ENCODE data around the gene UNC79. TPM values are rescaled to one million over a fixed set of nuclear protein-coding genes. Genes with fewer than 3 reads are reported as not detected.
A peak's percentile ranks its signal among the peaks of the same experiment; 100 is the strongest.

UNC79 gene
- total and polyA plus RNA-seq, 2 donors from 2014 or later, result 0.56 to 0.79 TPM

DNA sequence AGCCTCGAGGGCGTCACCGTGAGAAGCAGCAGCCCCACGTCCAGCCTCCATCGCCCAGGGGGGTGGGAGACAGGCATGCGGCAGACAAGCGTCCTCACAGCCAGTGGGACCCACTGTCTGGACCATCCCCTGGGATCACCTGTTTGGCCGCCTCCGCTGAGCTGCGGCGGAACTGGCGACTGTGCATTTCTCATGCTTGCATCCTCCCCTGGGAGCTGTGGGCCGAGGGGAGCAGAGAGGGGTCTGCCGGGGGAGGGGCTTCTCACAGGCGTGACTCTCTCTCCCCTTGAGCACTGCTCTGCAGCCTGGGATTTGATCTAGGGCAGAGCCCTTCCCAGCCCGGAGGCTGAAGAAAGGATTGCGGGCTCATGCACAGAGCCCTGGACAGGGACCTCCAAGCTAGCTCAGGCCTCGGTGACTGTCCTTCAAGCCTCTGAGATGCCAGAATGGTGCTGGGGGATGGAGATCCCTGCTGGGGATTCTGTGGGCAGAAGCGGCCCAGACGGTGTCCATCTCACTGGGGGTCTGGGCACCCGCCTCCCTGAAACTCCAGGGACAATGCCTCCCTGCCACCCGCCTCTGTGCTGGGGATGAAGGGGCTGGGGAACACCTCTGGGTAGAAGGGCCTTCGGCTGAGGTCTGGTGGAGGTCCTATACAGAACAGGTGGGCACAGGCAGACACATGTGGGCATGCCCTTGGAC lies 296.5 kb downstream of the UNC79 start:
- intact Hi-C loops (cut with DNase I), result no loop called here
- DNase-seq (peak in 1 of 5 donors; percentile 51), FAIRE-seq (no peak)
- H3K27ac ChIP-seq (ENCODE audit: low read depth in 2 of 2, low read length in 2 of 2), result no peak overlapping the region
- H3K4me3 ChIP-seq (ENCODE audit: low read length in 3 of 3), result no peak overlapping the region
- H3K36me3 ChIP-seq (ENCODE audit: control insufficient read depth in 2 of 3, insufficient read depth in 3 of 3, low read length in 3 of 3), result no peaks in the 10 kb centered on the region
- no peak overlapping the region for H3K9ac ChIP-seq (ENCODE audit: low read length in 3 of 3)
- no peaks in the 10 kb centered on the region for H3K27me3 ChIP-seq (ENCODE audit: control insufficient read depth, insufficient read depth, low read length)
- no peaks in the 10 kb centered on the region for H3K4me1 ChIP-seq (ENCODE audit: control insufficient read depth in 2 of 3, insufficient read depth in 2 of 3, low read depth in 1 of 3, low read length in 3 of 3)
- TF ChIP-seq, protein P1, sequence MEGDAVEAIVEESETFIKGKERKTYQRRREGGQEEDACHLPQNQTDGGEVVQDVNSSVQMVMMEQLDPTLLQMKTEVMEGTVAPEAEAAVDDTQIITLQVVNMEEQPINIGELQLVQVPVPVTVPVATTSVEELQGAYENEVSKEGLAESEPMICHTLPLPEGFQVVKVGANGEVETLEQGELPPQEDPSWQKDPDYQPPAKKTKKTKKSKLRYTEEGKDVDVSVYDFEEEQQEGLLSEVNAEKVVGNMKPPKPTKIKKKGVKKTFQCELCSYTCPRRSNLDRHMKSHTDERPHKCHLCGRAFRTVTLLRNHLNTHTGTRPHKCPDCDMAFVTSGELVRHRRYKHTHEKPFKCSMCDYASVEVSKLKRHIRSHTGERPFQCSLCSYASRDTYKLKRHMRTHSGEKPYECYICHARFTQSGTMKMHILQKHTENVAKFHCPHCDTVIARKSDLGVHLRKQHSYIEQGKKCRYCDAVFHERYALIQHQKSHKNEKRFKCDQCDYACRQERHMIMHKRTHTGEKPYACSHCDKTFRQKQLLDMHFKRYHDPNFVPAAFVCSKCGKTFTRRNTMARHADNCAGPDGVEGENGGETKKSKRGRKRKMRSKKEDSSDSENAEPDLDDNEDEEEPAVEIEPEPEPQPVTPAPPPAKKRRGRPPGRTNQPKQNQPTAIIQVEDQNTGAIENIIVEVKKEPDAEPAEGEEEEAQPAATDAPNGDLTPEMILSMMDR (IDR thresholded peaks at IDR 0.05; ENCODE audit: borderline replicate concordance, extremely low read depth, insufficient read depth), result no peak
- H3K9me3 ChIP-seq (ENCODE audit: control insufficient read depth in 2 of 3, insufficient read depth in 1 of 3, low read length in 3 of 3), result no peaks in the 10 kb centered on the region

DNA sequence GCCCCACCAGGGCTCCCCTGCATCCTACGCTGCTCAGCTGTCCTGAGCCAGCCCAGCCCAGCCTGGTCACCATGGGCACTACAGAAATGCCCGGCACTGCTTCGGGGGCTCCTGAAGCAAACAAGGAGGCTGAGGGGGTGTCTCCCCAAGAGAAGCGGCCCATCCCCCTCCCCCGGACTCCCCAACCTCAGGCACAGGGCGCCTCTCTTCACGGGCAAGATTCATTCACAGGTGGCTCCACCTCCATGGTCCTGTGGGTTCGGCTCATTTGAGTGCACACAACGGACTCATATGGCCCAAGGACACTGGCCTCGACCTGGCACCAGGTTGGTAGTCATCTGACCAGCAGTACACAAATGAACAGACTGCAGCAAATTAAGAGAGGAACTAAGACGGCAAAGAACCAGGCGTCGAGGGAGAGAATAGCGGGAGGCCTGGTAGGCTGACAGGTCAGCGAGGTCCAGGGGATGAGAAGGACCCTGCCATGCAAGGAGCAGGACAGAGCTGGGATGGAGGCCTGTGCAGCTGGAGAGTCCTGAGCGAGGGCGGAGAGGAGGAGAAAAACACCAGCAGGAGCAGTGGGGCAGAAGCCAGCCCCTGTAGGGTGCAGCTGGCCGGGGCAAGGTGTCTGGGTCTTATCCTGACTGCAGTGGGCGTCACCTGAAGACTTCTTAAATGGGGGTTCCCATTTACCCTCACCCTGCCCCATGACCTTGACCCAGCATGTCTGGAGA lies 297.3 kb downstream of the UNC79 start:
- H3K4me1 ChIP-seq (ENCODE audit: control insufficient read depth in 2 of 3, insufficient read depth in 2 of 3, low read depth in 1 of 3, low read length in 3 of 3), result no peaks in the 10 kb centered on the region
- TF ChIP-seq, protein P1 (IDR thresholded peaks at IDR 0.05; ENCODE audit: borderline replicate concordance, extremely low read depth, insufficient read depth), result no peak
- no peaks in the 10 kb centered on the region for H3K9me3 ChIP-seq (ENCODE audit: control insufficient read depth in 2 of 3, insufficient read depth in 1 of 3, low read length in 3 of 3)
- no peak overlapping the region for H3K4me3 ChIP-seq (ENCODE audit: low read length in 3 of 3)
- H3K9ac ChIP-seq (ENCODE audit: low read length in 3 of 3), result no peak overlapping the region
- intact Hi-C loops (cut with DNase I), result no loop called here
- FAIRE-seq, result no peak
- DNase-seq, result peak in 1 of 5 donors; percentile 37
- no peaks in the 10 kb centered on the region for H3K27me3 ChIP-seq (ENCODE audit: control insufficient read depth, insufficient read depth, low read length)
- H3K36me3 ChIP-seq (ENCODE audit: control insufficient read depth in 2 of 3, insufficient read depth in 3 of 3, low read length in 3 of 3), result no peaks in the 10 kb centered on the region
- H3K27ac ChIP-seq (ENCODE audit: low read depth in 2 of 2, low read length in 2 of 2), result no peak overlapping the region

DNA sequence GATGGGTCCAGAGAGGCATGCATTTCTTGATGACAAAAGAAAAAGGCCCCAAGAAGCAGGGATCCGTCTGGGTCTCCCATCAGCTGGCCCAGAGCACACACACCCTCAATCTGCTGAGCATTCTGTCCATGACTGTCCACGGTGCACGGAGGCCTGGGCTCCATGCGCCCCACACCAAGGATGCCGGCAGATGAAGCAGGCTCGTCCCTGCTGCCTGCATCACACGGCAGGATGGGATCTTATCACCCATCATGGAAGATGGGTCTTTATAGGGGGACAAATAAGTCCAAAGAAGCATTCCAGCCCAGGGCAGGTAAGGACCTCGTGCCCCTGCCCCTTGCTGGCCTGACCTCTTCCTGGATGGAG lies 297.9 kb downstream of the UNC79 start:
- H3K27me3 ChIP-seq (ENCODE audit: control insufficient read depth, insufficient read depth, low read length), result no peaks in the 10 kb centered on the region
- no peak overlapping the region for H3K27ac ChIP-seq (ENCODE audit: low read depth in 2 of 2, low read length in 2 of 2)
- TF ChIP-seq, protein P1 (IDR thresholded peaks at IDR 0.05; ENCODE audit: borderline replicate concordance, extremely low read depth, insufficient read depth), result no peak
- intact Hi-C loops (cut with DNase I), result no loop called here
- DNase-seq, result no peak
- H3K9ac ChIP-seq (ENCODE audit: low read length in 3 of 3), result no peak overlapping the region
- no peak overlapping the region for H3K4me3 ChIP-seq (ENCODE audit: low read length in 3 of 3)
- no peaks in the 10 kb centered on the region for H3K9me3 ChIP-seq (ENCODE audit: control insufficient read depth in 2 of 3, insufficient read depth in 1 of 3, low read length in 3 of 3)
- no peaks in the 10 kb centered on the region for H3K36me3 ChIP-seq (ENCODE audit: control insufficient read depth in 2 of 3, insufficient read depth in 3 of 3, low read length in 3 of 3)
- H3K4me1 ChIP-seq (ENCODE audit: control insufficient read depth in 2 of 3, insufficient read depth in 2 of 3, low read depth in 1 of 3, low read length in 3 of 3), result no peaks in the 10 kb centered on the region
- FAIRE-seq, result no peak
